Esophagus muscularis mucosa (tissue), 4 donors: ENCODE data around the gene OMA1. TPM values are rescaled to one million over a fixed set of nuclear protein-coding genes. Genes with fewer than 3 reads are reported as not detected.

Experiments used
- DNase-seq: peaks from one replicate; pipeline ENCODE4 v3.0.0-alpha.2; 2017; ENCODE audit errors: extremely low spot score
- H3K27ac ChIP-seq, 4 donors: fragments of 200-600 bp; sonication (generic); replicated peaks in 1 of 4; 1 replicate in 3 of 4; 2 replicates in 1 of 4; pipeline ENCODE4 v1.5.1; 2016 to 2019; ENCODE audit warnings: mild to moderate bottlenecking in 1 of 4
- H3K27me3 ChIP-seq, 4 donors: fragments of 200-600 bp; sonication (generic); one replicate each; pipeline versions ENCODE4 v1.5.1 to v1.6.0; 2016 to 2019
- H3K36me3 ChIP-seq, 4 donors: fragments of 200-600 bp; sonication (generic); one replicate each; pipeline ENCODE4 v1.5.1; 2016 to 2019
- H3K4me1 ChIP-seq, 4 donors: fragments of 200-600 bp; sonication (generic); one replicate each; pipeline ENCODE4 v1.5.1; 2016 to 2019
- H3K4me3 ChIP-seq, 4 donors: fragments of 200-600 bp; sonication (generic); 1 replicate in 2 of 4; 2 replicates in 2 of 4; pipeline ENCODE4 v1.5.1; 2016 to 2019; ENCODE audit warnings: mild to moderate bottlenecking in 4 of 4, moderate library complexity in 1 of 4
- H3K9me3 ChIP-seq, 4 donors: fragments of 200-600 bp; sonication (generic); 1 replicate in 3 of 4; 2 replicates in 1 of 4; pipeline ENCODE4 v1.5.1; 2016 to 2019
- CTCF ChIP-seq, 3 experiments: fragments of 200-600 bp in 2 of 3; fragments of 450-650 bp in 1 of 3; sonication (generic) in 2 of 3; IDR thresholded peaks; one replicate each; pipeline ENCODE4 v1.5.1; 2017 to 2019; ENCODE audit warnings: antibody characterized with exemption in 3 of 3, mild to moderate bottlenecking in 2 of 3, moderate library complexity in 1 of 3
- EP300 ChIP-seq: sonication (generic); formaldehyde crosslinking; IDR thresholded peaks from one replicate; pipeline ENCODE4 v1.6.1; 2017; ENCODE audit warnings: antibody characterized with exemption
- POLR2A ChIP-seq: fragments of 450-650 bp; IDR thresholded peaks from one replicate; pipeline ENCODE4 v1.6.1; 2017; ENCODE audit warnings: antibody characterized with exemption, moderate library complexity, mild to moderate bottlenecking, low read depth
- POLR2AphosphoS5 ChIP-seq, 2 donors: sonication (generic); formaldehyde crosslinking; IDR thresholded peaks; one replicate each; pipeline ENCODE4 v1.6.1; 2017; ENCODE audit warnings: antibody characterized with exemption in 2 of 2
- WGBS: methylation state at CpG from one replicate; pipeline ENCODE4 v1.1.5; 2018; 5-methylcytosine and 5-hydroxymethylcytosine counted together
- intact Hi-C: fragments of 100-400 bp; cut with DNase I; formaldehyde crosslinking; loops from one replicate; pipeline ENCODE4 v1.15.1; 2023
- total RNA-seq, 4 donors: library from RNA; depleted of rRNA; stranded (reverse); fragments of >200 nt; gene quantifications; one replicate each; pipeline versions ENCODE4 v1.1.0 to v1.2.1, GENCODE V29; 2016

The OMA1 gene
- total RNA-seq, 4 donors from 2014 or later, result 25.8 to 53.6 (median 32.9) TPM

GRCh38 chr1:58590019-58590418 lies 43.5 kb upstream of the OMA1 start:
- no peaks in the 10 kb centered on the region for H3K27me3 ChIP-seq
- no peaks in the 10 kb centered on the region for H3K36me3 ChIP-seq
- intact Hi-C loops, result no loop called here

GRCh38 chr1:58588396-58588795 lies 41.9 kb upstream of the OMA1 start:
- Histone ChIP-seq H3K36me3 (no peaks in the 10 kb centered on the region), H3K4me3 (no peak overlapping the region), H3K9me3 (no peaks in the 10 kb centered on the region), H3K27ac (no peak overlapping the region), H3K27me3 (no peaks in the 10 kb centered on the region), H3K4me1 (peaks cover 15 to 70% (median 56%) of the 10 kb centered on the region in 4 donors)
- TF ChIP-seq POLR2AphosphoS5 (IDR thresholded peaks at IDR 0.05) (no peak), EP300 (no peak), POLR2A (no peak), CTCF (IDR thresholded peaks at IDR 0.05) (no peak)
- DNase-seq, result peak; percentile 72
- WGBS, result 72% methylated on average over 5 of the region's 5 CpGs
- intact Hi-C loops, result no loop called here

More at GRCh38 chr1:58590019-58590418, 43.5 kb upstream of the OMA1 start:
- Histone ChIP-seq H3K4me3 (no peak overlapping the region), H3K9me3 (no peaks in the 10 kb centered on the region), H3K4me1 (peaks cover 15 to 53% (median 41%) of the 10 kb centered on the region in 4 donors), H3K27ac (no peak overlapping the region)
- no peak for DNase-seq
- TF ChIP-seq CTCF (IDR thresholded peaks at IDR 0.05) (no peak), POLR2AphosphoS5 (IDR thresholded peaks at IDR 0.05) (no peak), EP300 (no peak), POLR2A (no peak)

- no peaks in the 10 kb centered on the region for H3K36me3 ChIP-seq
- no peak for DNase-seq
- intact Hi-C loops, result no loop called here
- no peaks in the 10 kb centered on the region for H3K27me3 ChIP-seq
- H3K4me1 ChIP-seq, result peaks cover 9 to 65% (median 51%) of the 10 kb centered on the region in 4 donors
- no peaks in the 10 kb centered on the region for H3K9me3 ChIP-seq
- no peak overlapping the region for H3K27ac ChIP-seq
- H3K4me3 ChIP-seq, result no peak overlapping the region
- 93% methylated on average over 2 of the region's 2 CpGs for WGBS
- TF ChIP-seq POLR2AphosphoS5 (IDR thresholded peaks at IDR 0.05) (no peak), CTCF (IDR thresholded peaks at IDR 0.05) (no peak), POLR2A (no peak), EP300 (no peak)
These were observed 41.1 kb upstream of the OMA1 start for GRCh38 chr1:58587667-58588066.

GRCh38 chr1:58586271-58586670 lies 39.7 kb upstream of the OMA1 start:
- H3K27ac ChIP-seq, result peak overlapping the region in 1 of 4 donors; percentile 58
- H3K9me3 ChIP-seq, result no peaks in the 10 kb centered on the region
- no peak for DNase-seq
- H3K36me3 ChIP-seq, result no peaks in the 10 kb centered on the region
- no peak overlapping the region for H3K4me3 ChIP-seq
- H3K4me1 ChIP-seq, result peaks cover 0 to 51% (median 38%) of the 10 kb centered on the region in 4 donors
- WGBS, result 88% methylated on average over 4 of the region's 4 CpGs
- no peak for TF ChIP-seq EP300
- TF ChIP-seq POLR2A, result no peak
- no peak for TF ChIP-seq CTCF (IDR thresholded peaks at IDR 0.05)
- TF ChIP-seq POLR2AphosphoS5 (IDR thresholded peaks at IDR 0.05), result no peak
- intact Hi-C loops, result no loop called here
- no peaks in the 10 kb centered on the region for H3K27me3 ChIP-seq

GRCh38 chr1:58585581-58586151 lies 39.1 kb upstream of the OMA1 start:
- intact Hi-C loops, result no loop called here
- peak overlapping the region; percentile 58 to 76 (median 71) for H3K27ac ChIP-seq

More at GRCh38 chr1:58585581-58586151, 39.1 kb upstream of the OMA1 start:
- H3K9me3 ChIP-seq, result no peaks in the 10 kb centered on the region
- no peak overlapping the region for H3K4me3 ChIP-seq
- H3K36me3 ChIP-seq, result no peaks in the 10 kb centered on the region
- no peaks in the 10 kb centered on the region for H3K27me3 ChIP-seq
- peaks cover 0 to 49% (median 36%) of the 10 kb centered on the region in 4 donors for H3K4me1 ChIP-seq
- 77% methylated on average over 3 of the region's 3 CpGs for WGBS
- TF ChIP-seq CTCF (IDR thresholded peaks at IDR 0.05) (no peak), EP300 (no peak), POLR2AphosphoS5 (IDR thresholded peaks at IDR 0.05) (no peak), POLR2A (no peak)
- no peak for DNase-seq
